Stomach (tissue), 9 donors: ENCODE results near the gene VASP. TPM values are rescaled to one million over a fixed set of nuclear protein-coding genes. Genes with fewer than 3 reads are reported as not detected.

Experiments
- DNase-seq, 2 donors: peaks; one replicate each; pipeline versions ENCODE4 v3.0.0 to v3.0.0-alpha.2; 2013 to 2019
- H3K27ac ChIP-seq, 5 donors: fragments of 200-600 bp in 4 of 5; sonication (generic) in 4 of 5; one replicate each; pipeline ENCODE4 v1.5.1; 2013 to 2019; ENCODE audit warnings: mild to moderate bottlenecking in 1 of 5, moderate library complexity in 1 of 5
- H3K27me3 ChIP-seq, 3 donors: fragments of 200-600 bp; sonication (generic); one replicate each; pipeline ENCODE4 v1.5.1; 2017 to 2019; ENCODE audit warnings: mixed run types in 1 of 3
- H3K36me3 ChIP-seq, 4 donors: fragments of 200-600 bp; sonication (generic); 1 replicate in 3 of 4; 2 replicates in 1 of 4; pipeline ENCODE4 v1.5.1; 2016 to 2019
- H3K4me1 ChIP-seq, 4 donors: fragments of 200-600 bp; sonication (generic); one replicate each; pipeline ENCODE4 v1.5.1; 2016 to 2019
- H3K4me3 ChIP-seq, 4 donors: fragments of 200-600 bp; sonication (generic) in 3 of 4; one replicate each; pipeline ENCODE4 v1.5.1; 2016 to 2019; ENCODE audit warnings: mild to moderate bottlenecking in 1 of 4
- H3K9me3 ChIP-seq, 4 donors: fragments of 200-600 bp; sonication (generic); one replicate each; pipeline ENCODE4 v1.5.1; 2016 to 2019
- CTCF ChIP-seq, 7 experiments: fragments of 450-650 bp in 4 of 7; fragments of 200-600 bp in 3 of 7; sonication (generic) in 3 of 7; IDR thresholded peaks; one replicate each; pipeline ENCODE4 v1.5.1; 2016 to 2019; ENCODE audit warnings: antibody characterized with exemption in 7 of 7, control low read depth in 2 of 7, mild to moderate bottlenecking in 1 of 7
- EP300 ChIP-seq: sonication (generic); formaldehyde crosslinking; IDR thresholded peaks from one replicate; pipeline ENCODE4 v1.6.1; 2017; ENCODE audit warnings: antibody characterized with exemption
- POLR2A ChIP-seq, 4 donors: fragments of 450-650 bp; IDR thresholded peaks; one replicate each; pipeline ENCODE4 v1.6.1; 2016; ENCODE audit warnings: antibody characterized with exemption in 4 of 4, control low read depth in 2 of 4, mild to moderate bottlenecking in 1 of 4, moderate library complexity in 1 of 4
- POLR2AphosphoS5 ChIP-seq, 3 donors: sonication (generic); formaldehyde crosslinking; IDR thresholded peaks; one replicate each; pipeline ENCODE4 v1.6.1; 2016; ENCODE audit warnings: antibody characterized with exemption in 3 of 3
- WGBS, 5 donors: extraction: QIAGEN DNeasy Blood & Tissue Kit in 3 of 5; methylation state at CpG; one replicate each; pipeline versions ENCODE4 v1.1.5 to v1.1.7; 2013 to 2018; 5-methylcytosine and 5-hydroxymethylcytosine counted together
- intact Hi-C: fragments of 100-400 bp; cut with DNase I; formaldehyde crosslinking; loops from one replicate; pipeline ENCODE4 v1.15.1; 2023; ENCODE audit warnings: low total_unique reads
- polyA plus RNA-seq, 3 donors: library from polyadenylated mRNA; stranded (reverse); fragments of 200-250 nt; gene quantifications; one replicate each; pipeline ENCODE4 v1.2.3, GENCODE V29; 2013
- total RNA-seq, 5 donors: library from RNA; depleted of rRNA; stranded (reverse); fragments of >200 nt; gene quantifications; one replicate each; pipeline versions ENCODE4 v1.1.0 to v1.2.3, GENCODE V29; 2014 to 2016
- donor health status: healthy with polysubstance abuse.
- donor health status: Bipolar disorder and iron deficiency.
- donor health status: healthy.

Gene VASP
- total and polyA plus RNA-seq, 8 donors, result 48.4 to 280 (median 97.5) TPM

GRCh38 chr19:45511074-45511473 is 3.8 kb downstream of the VASP start:
- Histone ChIP-seq H3K36me3 (peaks cover 0 to 20% (median 6%) of the 10 kb centered on the region in 4 donors), H3K27me3 (no peaks in the 10 kb centered on the region), H3K4me3 (peak overlapping the region in 1 of 4 donors; percentile 15), H3K9me3 (no peaks in the 10 kb centered on the region), H3K27ac (peak overlapping the region in 4 of 5 donors; percentile 91 to 97 (median 96)), H3K4me1 (peaks cover 68 to 76% (median 72%) of the 10 kb centered on the region in 4 donors)
- 75 to 88% (median 85%) methylated on average over 5 of the region's 5 CpGs for WGBS, 5 donors
- no peak for TF ChIP-seq POLR2A (IDR thresholded peaks at IDR 0.05)
- TF ChIP-seq POLR2AphosphoS5 (IDR thresholded peaks at IDR 0.05), result no peak
- TF ChIP-seq CTCF (IDR thresholded peaks at IDR 0.05), result no peak
- no peak for TF ChIP-seq EP300
- intact Hi-C loops, result no loop called here
- DNase-seq, result no peak

GRCh38 chr19:45512881-45513483 is 5.7 kb downstream of the VASP start:
- intact Hi-C loops, result no loop called here
- Histone ChIP-seq H3K27ac (peak overlapping the region; percentile 37 to 97 (median 96)), H3K9me3 (no peaks in the 10 kb centered on the region), H3K4me1 (peaks cover 74 to 92% (median 77%) of the 10 kb centered on the region in 4 donors), H3K4me3 (no peak overlapping the region), H3K27me3 (no peaks in the 10 kb centered on the region), H3K36me3 (peaks cover 6 to 34% (median 18%) of the 10 kb centered on the region in 4 donors)
- WGBS, 5 donors, result 72 to 87% (median 84%) methylated on average over 6 of the region's 6 CpGs
- no peak for TF ChIP-seq CTCF (IDR thresholded peaks at IDR 0.05)
- TF ChIP-seq POLR2A (IDR thresholded peaks at IDR 0.05), result no peak
- no peak for TF ChIP-seq EP300
- TF ChIP-seq POLR2AphosphoS5 (IDR thresholded peaks at IDR 0.05), result no peak
- no peak for DNase-seq

GRCh38 chr19:45514376-45515051 is 7.2 kb downstream of the VASP start:
- peak overlapping the region; percentile 77 to 97 (median 96) for H3K27ac ChIP-seq
- peak overlapping the region in 2 of 4 donors; percentile 18 to 26 for H3K4me3 ChIP-seq
- TF ChIP-seq POLR2AphosphoS5 (IDR thresholded peaks at IDR 0.05), result peak in 2 of 3 donors; percentile 50 to 62
- TF ChIP-seq EP300, result no peak
- intact Hi-C loops, result no loop called here
- no peaks in the 10 kb centered on the region for H3K9me3 ChIP-seq
- 20 to 62% (median 26%) methylated on average over 6 to 13 of the region's 13 CpGs for WGBS, 5 donors
- H3K27me3 ChIP-seq, result no peaks in the 10 kb centered on the region
- H3K4me1 ChIP-seq, result peaks cover 78 to 98% (median 85%) of the 10 kb centered on the region in 4 donors
- DNase-seq, result peak; percentile 82 to 91
- peaks cover 19 to 49% (median 34%) of the 10 kb centered on the region in 4 donors for H3K36me3 ChIP-seq

GRCh38 chr19:45515081-45515624 is 7.9 kb downstream of the VASP start:
- peak in 1 of 2 donors; percentile 65 for DNase-seq
- no peaks in the 10 kb centered on the region for H3K9me3 ChIP-seq
- H3K27me3 ChIP-seq, result no peaks in the 10 kb centered on the region
- intact Hi-C loops, result no loop called here
- H3K4me1 ChIP-seq, result peaks cover 74 to 94% (median 78%) of the 10 kb centered on the region in 4 donors
- H3K36me3 ChIP-seq, result peaks cover 22 to 53% (median 39%) of the 10 kb centered on the region in 4 donors
- TF ChIP-seq CTCF (IDR thresholded peaks at IDR 0.05), result no peak
- no peak for TF ChIP-seq POLR2AphosphoS5 (IDR thresholded peaks at IDR 0.05)
- TF ChIP-seq EP300, result no peak
- no peak for TF ChIP-seq POLR2A (IDR thresholded peaks at IDR 0.05)
- 57 to 67% (median 63%) methylated on average over 10 of the region's 10 CpGs for WGBS, 5 donors
- peak overlapping the region in 2 of 4 donors; percentile 15 to 26 for H3K4me3 ChIP-seq
- H3K27ac ChIP-seq, result peak overlapping the region; percentile 77 to 97 (median 96)
